Erythroblast (primary cell): ENCODE results near the gene GNG7.

Experiments used
- GATA1 ChIP-seq: IDR thresholded peaks from 2 replicates; pipeline ENCODE4 v1.6.1; 2011; ENCODE audit warnings: low read depth, mild to moderate bottlenecking, control low read depth, low read length, moderate library complexity
- POLR2A ChIP-seq: IDR thresholded peaks from 2 replicates; pipeline ENCODE4 v1.6.1; 2011; ENCODE audit warnings: mild to moderate bottlenecking, low read length

GRCh38 chr19:2634960-2635359, 67.5 kb downstream of the GNG7 start:
- TF ChIP-seq POLR2A (no peak), GATA1 (no peak)
